HK-2 (cell line): ENCODE results near the gene C13orf46.
"Not testable (repeated sequence)": the region's sequence is repeated elsewhere in the genome, so short reads cannot be mapped to it uniquely, and the experiment has no call there.

Experiments
- DNase-seq: peaks from one replicate; pipeline ENCODE4 v3.0.0-alpha.2; 2018; ENCODE audit not compliant: unreplicated experiment

C13orf46 gene

DNA sequence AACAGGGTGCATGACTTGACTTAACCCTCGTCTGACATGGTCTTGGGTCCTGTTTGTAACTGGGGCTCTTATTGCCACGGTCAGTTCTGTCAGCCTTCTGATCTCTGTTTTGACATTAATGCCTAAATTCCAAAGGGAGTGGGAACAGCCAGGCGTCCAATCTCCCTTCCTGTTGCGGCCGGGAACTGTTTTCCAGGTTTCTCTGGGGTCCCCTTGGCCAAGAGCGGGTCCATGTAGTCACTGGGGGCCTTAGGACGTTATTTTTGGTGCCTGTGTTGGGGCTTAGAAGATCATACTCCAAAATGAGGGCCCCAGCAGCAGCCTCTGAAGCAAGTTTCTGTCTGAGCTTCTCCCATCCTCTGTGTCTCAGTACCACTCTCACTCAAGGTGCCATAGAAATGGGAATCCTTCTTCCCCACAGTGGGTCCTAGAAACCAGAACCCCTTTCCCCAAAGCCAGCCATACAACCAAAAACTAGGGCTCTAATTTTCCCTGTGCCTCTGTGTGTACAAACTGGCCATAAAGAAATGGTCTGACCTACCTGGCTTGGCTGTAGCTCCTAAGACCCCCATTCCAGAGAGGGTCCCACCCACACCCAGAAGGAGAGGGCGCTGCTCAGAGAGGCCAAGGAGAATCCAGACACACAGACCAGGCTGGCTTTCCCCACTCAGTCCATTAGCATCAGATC lies 50.4 kb downstream of the C13orf46 start:
- DNase-seq, result no peak

GRCh38 chr13:113922412-113923118 lies 51.3 kb downstream of the C13orf46 start:
- no peak for DNase-seq

GRCh38 chr13:113921763-113922162 lies 52.1 kb downstream of the C13orf46 start:
- DNase-seq, result no peak

DNA sequence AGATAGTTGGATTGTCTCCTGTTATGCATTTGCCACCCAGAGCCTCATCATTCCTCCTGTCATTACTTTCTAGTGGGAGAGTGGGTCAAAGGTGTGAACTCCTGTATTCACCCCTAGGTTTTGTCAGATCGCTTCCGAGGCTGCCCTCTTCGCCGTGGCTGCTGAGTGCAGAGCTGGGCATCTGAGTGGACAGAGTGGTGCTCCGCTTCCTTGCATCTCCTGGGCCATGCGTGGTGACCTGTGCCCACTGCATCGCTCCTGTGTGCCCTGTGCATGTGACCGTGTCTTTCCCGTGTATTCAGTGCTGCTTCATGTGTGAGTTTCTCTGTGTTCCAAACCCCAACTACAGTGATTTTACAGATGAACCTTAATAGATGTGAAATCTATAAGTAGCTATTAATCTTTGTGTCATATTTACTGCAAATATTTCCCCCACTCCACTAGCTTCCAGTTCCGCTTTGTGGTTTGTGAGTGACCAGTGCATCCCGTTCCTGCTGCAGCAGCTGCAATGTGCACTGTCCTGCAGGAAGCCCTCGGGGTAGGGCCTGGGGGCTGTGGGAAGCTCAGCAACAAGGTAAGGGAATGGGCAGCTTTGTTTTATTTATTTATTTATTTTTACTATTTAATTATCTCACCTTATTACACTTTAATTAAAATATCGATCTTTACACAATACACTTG lies 53.1 kb downstream of the C13orf46 start:
- DNase-seq, result no peak

- DNase-seq, result no peak
These were observed 53.9 kb downstream of the C13orf46 start for GRCh38 chr13:113919761-113920559.

- DNase-seq, result no peak
These were observed 54.7 kb downstream of the C13orf46 start for GRCh38 chr13:113918981-113919701.

DNA sequence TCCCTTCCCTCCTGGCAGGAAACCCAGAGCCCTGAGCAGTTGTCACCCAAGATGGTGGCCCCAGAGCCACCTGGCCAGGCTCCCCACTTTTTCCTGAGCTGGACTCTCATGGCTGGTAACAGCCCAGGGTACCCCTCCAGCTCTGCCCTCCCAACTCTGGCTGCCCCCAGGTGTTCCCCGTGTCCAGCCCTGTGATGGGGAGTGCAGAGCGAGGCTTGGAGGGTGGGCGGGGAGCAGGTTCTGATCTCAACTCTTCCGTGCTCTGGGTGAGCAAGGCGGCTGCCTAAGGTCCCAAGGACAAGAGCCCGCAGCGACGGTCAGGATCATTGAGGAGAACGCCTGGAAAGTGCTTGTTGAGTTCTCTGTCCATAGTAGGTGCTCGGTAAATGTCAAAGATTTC lies 55.3 kb downstream of the C13orf46 start:
- DNase-seq, result no peak

- no peak for DNase-seq
These were observed 56.1 kb downstream of the C13orf46 start for GRCh38 chr13:113917594-113918371.

GRCh38 chr13:113917096-113917495 lies 56.8 kb downstream of the C13orf46 start:
- DNase-seq, result no peak

DNA sequence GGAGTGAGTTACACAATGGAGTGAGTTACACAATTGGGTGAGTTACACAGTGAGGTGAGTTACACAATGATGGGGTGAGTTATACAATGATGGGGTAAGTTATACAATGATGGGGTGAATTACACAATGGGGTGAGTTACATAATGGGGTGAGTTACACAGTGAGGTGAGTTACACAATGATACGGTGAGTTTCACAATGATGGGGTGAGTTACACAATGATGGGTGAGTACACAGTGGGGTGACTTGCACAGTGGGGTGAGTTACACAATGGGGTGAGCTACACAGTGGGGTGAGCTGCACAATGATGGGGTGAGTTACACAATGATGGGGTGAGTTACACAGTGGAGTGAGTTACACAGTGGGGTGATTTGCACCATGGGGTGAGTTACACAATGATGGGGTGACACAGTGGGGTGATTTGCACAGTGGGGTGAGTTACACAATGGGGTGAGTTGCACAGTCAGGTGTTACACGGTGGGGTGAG lies 57.5 kb downstream of the C13orf46 start:
- DNase-seq, result no peak

- DNase-seq, result no peak
These were observed 58.0 kb downstream of the C13orf46 start for GRCh38 chr13:113915786-113916329.

DNA sequence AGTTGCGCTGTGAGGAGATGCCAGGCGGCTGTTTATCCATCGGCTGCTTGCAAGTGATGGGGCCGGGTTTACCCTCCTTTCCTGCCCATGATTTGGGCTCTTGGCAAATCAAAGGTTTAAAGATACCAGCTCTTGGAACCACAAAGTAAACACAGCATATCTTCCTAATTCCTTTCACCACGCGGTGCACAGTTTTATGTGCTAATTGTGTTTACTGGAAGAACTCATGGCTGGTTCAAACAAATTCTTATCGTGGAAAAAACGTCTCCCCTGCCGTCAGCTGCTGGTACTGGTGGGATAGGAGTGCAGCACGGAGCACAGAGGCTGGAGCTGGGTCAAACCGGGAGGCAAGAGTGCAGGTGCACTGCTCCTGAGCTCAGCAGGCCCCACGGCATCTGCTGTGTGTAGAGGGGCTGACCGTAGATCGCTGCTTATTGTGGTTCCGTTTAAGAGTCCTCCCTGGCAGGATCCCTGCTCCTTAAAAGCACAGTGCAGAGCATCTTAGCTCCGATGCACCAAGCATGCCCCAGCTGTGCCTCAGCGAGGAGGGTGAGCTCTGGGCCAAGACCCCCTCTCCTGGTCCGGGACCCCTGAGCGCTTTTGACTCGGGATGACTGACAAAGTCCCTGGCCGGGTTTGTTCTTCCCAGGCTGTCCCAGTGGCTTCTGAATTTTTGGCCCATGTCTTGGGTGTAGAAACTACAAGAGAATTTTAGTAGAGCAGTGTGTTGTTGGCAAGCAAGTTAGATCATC lies 58.7 kb downstream of the C13orf46 start:
- DNase-seq, result no peak

DNA sequence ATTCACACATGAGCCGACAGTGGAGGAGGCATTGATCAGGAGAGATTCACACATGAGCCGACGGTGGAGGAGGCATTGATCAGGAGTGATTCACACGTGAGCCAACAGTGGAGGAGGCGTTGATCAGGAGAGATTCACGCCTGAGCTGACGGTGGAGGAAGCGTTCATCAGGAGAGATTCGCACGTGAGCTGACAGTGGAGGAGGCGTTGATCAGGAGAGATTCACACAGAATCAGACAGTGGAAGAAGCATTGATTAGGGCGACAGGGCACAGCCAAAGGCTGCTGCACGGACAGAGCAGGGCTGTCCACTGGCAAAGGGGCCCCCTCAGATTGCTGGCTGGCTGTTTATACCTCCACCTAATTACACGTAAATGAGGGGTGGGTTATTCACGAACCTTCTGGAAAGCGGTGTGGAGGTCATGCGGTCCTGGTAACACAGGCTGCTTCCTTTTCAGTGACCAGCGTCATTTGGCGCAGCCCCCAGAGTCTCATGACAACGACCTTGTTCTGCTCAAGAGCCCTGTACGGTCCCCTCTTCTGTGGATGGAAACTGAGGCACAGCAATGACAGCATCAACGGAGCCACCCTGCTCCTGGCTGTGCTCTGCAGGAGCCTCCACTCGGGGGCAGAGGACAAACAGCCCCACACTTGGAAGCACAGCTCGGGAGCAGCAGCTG lies 59.4 kb downstream of the C13orf46 start:
- no peak for DNase-seq

GRCh38 chr13:113913838-113914237 lies 60.0 kb downstream of the C13orf46 start:
- not testable (repeated sequence) for DNase-seq

DNA sequence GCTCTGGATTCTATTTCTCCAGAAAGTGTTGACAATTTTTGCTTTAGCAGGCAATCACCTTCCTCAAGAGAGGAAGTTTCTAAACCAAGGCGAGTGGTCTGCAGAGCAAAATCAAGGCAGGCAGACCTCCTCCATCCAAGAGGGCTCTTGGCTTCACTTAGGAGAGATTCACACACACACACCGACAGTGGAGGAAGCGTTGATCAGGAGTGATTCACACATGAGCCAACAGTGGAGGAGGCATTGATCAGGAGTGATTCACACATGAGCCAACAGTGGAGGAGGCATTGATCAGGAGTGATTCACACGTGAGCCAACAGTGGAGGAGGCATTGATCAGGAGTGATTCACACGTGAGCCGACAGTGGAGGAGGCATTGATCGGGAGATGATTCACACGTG lies 60.5 kb downstream of the C13orf46 start:
- DNase-seq, result not testable (repeated sequence)

DNA sequence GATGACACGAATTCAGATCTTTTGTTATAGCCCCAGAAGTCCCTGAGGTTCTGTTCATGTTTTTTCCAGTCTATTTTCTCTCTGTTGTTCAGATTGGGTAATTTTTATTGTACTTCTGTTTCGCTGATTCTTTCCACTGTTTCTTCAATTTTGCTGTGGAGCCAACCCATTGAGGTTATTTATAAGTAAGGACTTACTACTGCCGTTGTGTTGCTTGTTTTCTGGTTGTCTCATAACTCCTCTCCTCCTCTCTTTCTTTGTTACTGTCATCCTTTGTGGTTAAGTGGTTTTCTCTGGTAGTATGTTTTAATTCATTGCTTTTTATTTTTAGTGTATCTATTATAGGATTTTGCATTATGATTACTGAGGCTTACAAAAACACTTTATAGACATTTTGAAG lies 61.3 kb downstream of the C13orf46 start:
- DNase-seq, result no peak

GRCh38 chr13:113907635-113908617 lies 66.0 kb downstream of the C13orf46 start:
- no peak for DNase-seq

GRCh38 chr13:113906571-113906970 lies 67.3 kb downstream of the C13orf46 start:
- DNase-seq, result no peak
